GM04503 (cell line): ENCODE data around the gene STT3A.

Source experiments
- DNase-seq: peaks from one replicate; pipeline ENCODE4 v3.0.0-alpha.2; 2012; ENCODE audit warnings: low read depth

Gene STT3A

DNA sequence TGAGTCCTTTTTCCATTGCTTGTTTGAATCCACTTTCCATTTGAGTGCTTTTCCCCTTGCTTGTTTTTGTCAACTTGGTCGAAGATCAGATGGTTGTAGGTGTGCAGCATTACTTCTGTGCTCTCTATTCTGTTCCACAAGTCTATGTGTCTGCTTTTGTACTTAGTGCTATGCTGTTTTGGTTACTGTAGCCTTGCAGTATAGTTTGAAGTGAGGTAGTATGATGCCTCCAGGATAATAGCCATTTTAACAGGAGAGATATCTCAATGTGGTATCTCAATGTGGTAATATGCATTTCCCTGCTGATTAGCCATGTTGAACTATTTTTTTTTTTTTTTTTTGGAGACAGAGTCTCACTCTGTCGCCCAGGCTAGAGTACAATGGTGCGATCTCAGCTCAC lies 71.3 kb downstream of the STT3A start:
- DNase-seq: no peak

DNA sequence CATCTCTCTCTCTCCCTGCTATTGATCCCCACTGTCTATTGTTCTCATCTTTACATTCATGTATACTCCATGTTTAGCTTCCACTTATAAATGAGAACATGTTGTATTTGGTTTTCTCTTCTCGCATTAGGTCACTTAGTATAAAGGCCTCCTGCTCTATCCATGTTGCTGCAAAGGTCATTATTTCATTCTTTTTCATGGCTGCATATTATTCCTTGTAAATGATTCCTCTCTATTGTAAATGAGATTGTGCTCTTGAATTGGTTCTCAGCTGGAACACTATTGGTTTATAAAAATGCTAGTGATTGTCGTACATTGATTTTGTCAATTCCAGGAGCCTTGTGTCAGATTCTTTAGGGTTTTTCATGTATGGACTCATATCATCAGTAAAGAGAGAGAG lies 74.5 kb downstream of the STT3A start:
- DNase-seq: no peak

DNA sequence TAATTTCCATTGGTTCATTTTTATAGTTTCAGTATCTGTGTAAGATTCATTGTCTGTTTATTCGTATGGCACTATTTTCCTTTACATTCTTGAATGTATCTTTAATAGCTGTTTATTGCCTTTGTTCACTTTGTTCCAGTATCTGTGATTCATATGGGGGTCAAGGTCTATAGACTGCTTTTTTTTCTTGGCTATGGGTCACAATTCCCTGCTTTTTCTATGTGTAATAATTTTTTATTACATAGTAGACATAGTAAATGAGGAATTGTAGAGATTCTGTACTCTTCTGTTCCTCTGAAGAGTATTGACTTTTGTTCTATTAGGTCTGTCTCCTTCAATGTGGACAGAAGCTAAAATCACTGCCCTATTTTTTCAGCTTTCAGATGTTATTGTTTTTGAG lies 77.5 kb downstream of the STT3A start:
- no peak for DNase-seq

DNA sequence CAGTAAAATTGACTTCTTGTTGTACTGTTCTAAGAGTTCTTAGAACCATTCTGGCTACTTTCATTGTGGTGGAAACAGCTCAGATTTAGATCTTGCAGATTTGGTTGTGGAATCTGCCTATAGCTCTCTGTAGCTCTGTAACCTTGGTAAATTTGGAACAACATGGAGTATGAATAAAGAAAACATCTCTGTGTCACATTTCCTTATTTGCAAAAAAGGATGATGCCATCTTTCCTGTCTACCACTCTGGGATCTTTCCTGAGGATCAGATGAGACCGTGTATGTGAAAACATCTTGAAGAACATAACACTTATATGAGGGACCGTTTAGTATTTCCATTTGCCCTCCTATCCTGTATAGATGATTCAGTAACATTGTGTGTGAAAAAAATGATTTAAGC lies 78.9 kb downstream of the STT3A start:
- DNase-seq: no peak
